HT-29 (cell line): Measurements from ENCODE around the gene RUNX1. TPM values are rescaled to one million over a fixed set of nuclear protein-coding genes. Genes with fewer than 3 reads are reported as not detected.

Source experiments
- DNase-seq: peaks from one replicate; pipeline ENCODE4 v3.0.0-alpha.2; 2015; ENCODE audit warnings: low spot score
- total RNA-seq: library from RNA; depleted of rRNA; stranded (reverse); fragments of >200 nt; shearing (Covaris generic); gene quantifications from 2 replicates; pipeline ENCODE4 v1.2.3, GENCODE V29; 2014

The RUNX1 gene
- total RNA-seq, 1 experiment from 2014 or later = 26.7 TPM

- no peak for DNase-seq
Measured at GRCh38 chr21:34858559-34858958, 190.5 kb downstream of the RUNX1 start.

- no peak for DNase-seq
Measured at GRCh38 chr21:34857874-34858273, 191.2 kb downstream of the RUNX1 start.

- no peak for DNase-seq
Measured at GRCh38 chr21:34857122-34857713, 191.9 kb downstream of the RUNX1 start.

GRCh38 chr21:34852448-34852847 lies 196.7 kb downstream of the RUNX1 start:
- no peak for DNase-seq

GRCh38 chr21:34850166-34850690 lies 198.9 kb downstream of the RUNX1 start:
- DNase-seq = no peak

GRCh38 chr21:34846601-34847112 lies 202.4 kb downstream of the RUNX1 start:
- peak; percentile 47 for DNase-seq

GRCh38 chr21:34845521-34846451 lies 203.3 kb downstream of the RUNX1 start:
- peak; percentile 72 for DNase-seq

- no peak for DNase-seq
Measured at GRCh38 chr21:34844924-34845238, 204.2 kb downstream of the RUNX1 start.

- DNase-seq = no peak
Measured at GRCh38 chr21:34844013-34844923, 204.8 kb downstream of the RUNX1 start.

GRCh38 chr21:34843562-34843961 lies 205.5 kb downstream of the RUNX1 start:
- DNase-seq = no peak

GRCh38 chr21:34841154-34841553 lies 207.9 kb downstream of the RUNX1 start:
- no peak for DNase-seq

- no peak for DNase-seq
Measured at GRCh38 chr21:34840693-34841092, 208.4 kb downstream of the RUNX1 start.

- DNase-seq = no peak
Measured at GRCh38 chr21:34838956-34839820, 209.9 kb downstream of the RUNX1 start.

GRCh38 chr21:34836933-34837505 lies 212.1 kb downstream of the RUNX1 start:
- DNase-seq = no peak

- peak; percentile 72 for DNase-seq
Measured at GRCh38 chr21:34836103-34836932, 212.8 kb downstream of the RUNX1 start.

- DNase-seq = no peak
Measured at GRCh38 chr21:34835526-34835925, 213.6 kb downstream of the RUNX1 start.

GRCh38 chr21:34834852-34835501 lies 214.1 kb downstream of the RUNX1 start:
- no peak for DNase-seq

- no peak for DNase-seq
Measured at GRCh38 chr21:34834290-34834689, 214.8 kb downstream of the RUNX1 start.

GRCh38 chr21:34833465-34833864 lies 215.6 kb downstream of the RUNX1 start:
- no peak for DNase-seq
